ENCODE data around the gene HAPSTR1.

The HAPSTR1 gene

GRCh38 chr16:9116141-9116540, 24.7 kb downstream of the HAPSTR1 start:
- H3K27me3 ChIP-seq (ENCODE audit: control insufficient read depth, insufficient read depth, low read length): no peaks in the 10 kb centered on the region
- no peaks in the 10 kb centered on the region for H3K9me3 ChIP-seq (ENCODE audit: control insufficient read depth, insufficient read depth, low read length)
- no peak overlapping the region for H3K4me3 ChIP-seq (ENCODE audit: low read depth, low read length)
- H3K36me3 ChIP-seq (ENCODE audit: control insufficient read depth, insufficient read depth, low read length): peaks cover 6% of the 10 kb centered on the region
- H3K9ac ChIP-seq (ENCODE audit: low read depth, low read length): no peak overlapping the region
- H3K4me1 ChIP-seq (ENCODE audit: control insufficient read depth, insufficient read depth, low read length): peaks cover 22% of the 10 kb centered on the region

DNA sequence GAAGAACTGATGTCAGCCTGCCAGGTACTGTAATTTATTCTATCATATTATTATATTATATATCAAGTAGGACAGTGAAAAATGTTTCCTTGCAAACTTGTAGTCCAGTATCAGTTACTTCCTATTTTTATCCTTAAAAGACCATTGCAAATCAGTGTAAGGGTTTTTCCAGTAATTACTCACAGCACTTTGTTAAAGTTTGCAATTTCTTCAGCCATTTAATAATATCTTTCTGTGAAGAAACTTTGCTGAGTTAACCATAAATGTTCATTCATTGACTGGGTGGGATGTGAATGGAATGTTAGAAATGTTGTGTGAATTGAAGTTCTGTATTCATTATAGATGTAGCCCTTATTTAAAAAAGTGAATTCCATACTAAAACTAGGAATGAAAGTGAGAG, 26.7 kb downstream of the HAPSTR1 start:
- Histone ChIP-seq H3K27me3 (ENCODE audit: control insufficient read depth, insufficient read depth, low read length) (no peaks in the 10 kb centered on the region), H3K9me3 (ENCODE audit: control insufficient read depth, insufficient read depth, low read length) (no peaks in the 10 kb centered on the region), H3K9ac (ENCODE audit: low read depth, low read length) (no peak overlapping the region), H3K4me1 (ENCODE audit: control insufficient read depth, insufficient read depth, low read length) (peaks cover 13% of the 10 kb centered on the region), H3K4me3 (ENCODE audit: low read depth, low read length) (no peak overlapping the region), H3K36me3 (ENCODE audit: control insufficient read depth, insufficient read depth, low read length) (peaks cover 6% of the 10 kb centered on the region)

DNA sequence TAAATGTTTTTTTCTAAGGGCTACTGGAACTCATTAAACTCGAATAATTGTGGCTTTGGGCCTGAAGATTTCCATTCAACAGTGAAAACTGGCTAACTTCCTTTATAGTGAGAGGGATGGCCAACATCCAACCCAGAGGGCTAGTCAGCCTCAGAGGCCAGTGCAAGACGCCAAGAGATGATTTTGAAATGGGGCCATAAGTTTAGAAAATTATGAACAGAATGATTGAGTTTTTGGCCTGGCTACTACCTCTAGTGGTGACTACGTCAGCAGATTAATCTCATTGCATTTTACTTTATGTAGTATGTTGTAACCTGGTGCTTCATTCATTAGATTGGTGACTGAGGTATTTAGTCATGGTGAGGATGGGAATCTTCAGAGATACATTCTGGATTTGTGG, 28.4 kb downstream of the HAPSTR1 start:
- Histone ChIP-seq H3K9me3 (ENCODE audit: control insufficient read depth, insufficient read depth, low read length) (no peaks in the 10 kb centered on the region), H3K27me3 (ENCODE audit: control insufficient read depth, insufficient read depth, low read length) (no peaks in the 10 kb centered on the region), H3K4me1 (ENCODE audit: control insufficient read depth, insufficient read depth, low read length) (peaks cover 14% of the 10 kb centered on the region), H3K4me3 (ENCODE audit: low read depth, low read length) (no peak overlapping the region), H3K36me3 (ENCODE audit: control insufficient read depth, insufficient read depth, low read length) (peaks cover 10% of the 10 kb centered on the region), H3K9ac (ENCODE audit: low read depth, low read length) (no peak overlapping the region)

- no peaks in the 10 kb centered on the region for H3K9me3 ChIP-seq (ENCODE audit: control insufficient read depth, insufficient read depth, low read length)
- H3K4me1 ChIP-seq (ENCODE audit: control insufficient read depth, insufficient read depth, low read length): peaks cover 17% of the 10 kb centered on the region
- no peaks in the 10 kb centered on the region for H3K27me3 ChIP-seq (ENCODE audit: control insufficient read depth, insufficient read depth, low read length)
- no peak overlapping the region for H3K4me3 ChIP-seq (ENCODE audit: low read depth, low read length)
- H3K36me3 ChIP-seq (ENCODE audit: control insufficient read depth, insufficient read depth, low read length): peaks cover 5% of the 10 kb centered on the region
- H3K9ac ChIP-seq (ENCODE audit: low read depth, low read length): no peak overlapping the region
Measured at GRCh38 chr16:9122342-9122741, 30.9 kb downstream of the HAPSTR1 start.

- no peak overlapping the region for H3K4me3 ChIP-seq (ENCODE audit: low read depth, low read length)
- H3K4me1 ChIP-seq (ENCODE audit: control insufficient read depth, insufficient read depth, low read length): peaks cover 14% of the 10 kb centered on the region
- peaks cover 5% of the 10 kb centered on the region for H3K36me3 ChIP-seq (ENCODE audit: control insufficient read depth, insufficient read depth, low read length)
- no peak overlapping the region for H3K9ac ChIP-seq (ENCODE audit: low read depth, low read length)
- no peaks in the 10 kb centered on the region for H3K27me3 ChIP-seq (ENCODE audit: control insufficient read depth, insufficient read depth, low read length)
- no peaks in the 10 kb centered on the region for H3K9me3 ChIP-seq (ENCODE audit: control insufficient read depth, insufficient read depth, low read length)
Measured at GRCh38 chr16:9122969-9123368, 31.5 kb downstream of the HAPSTR1 start.

GRCh38 chr16:9123401-9123800, 32.0 kb downstream of the HAPSTR1 start:
- H3K27me3 ChIP-seq (ENCODE audit: control insufficient read depth, insufficient read depth, low read length): no peaks in the 10 kb centered on the region
- H3K9ac ChIP-seq (ENCODE audit: low read depth, low read length): no peak overlapping the region
- H3K9me3 ChIP-seq (ENCODE audit: control insufficient read depth, insufficient read depth, low read length): no peaks in the 10 kb centered on the region
- H3K4me1 ChIP-seq (ENCODE audit: control insufficient read depth, insufficient read depth, low read length): peaks cover 13% of the 10 kb centered on the region
- no peak overlapping the region for H3K4me3 ChIP-seq (ENCODE audit: low read depth, low read length)
- H3K36me3 ChIP-seq (ENCODE audit: control insufficient read depth, insufficient read depth, low read length): peaks cover 5% of the 10 kb centered on the region

DNA sequence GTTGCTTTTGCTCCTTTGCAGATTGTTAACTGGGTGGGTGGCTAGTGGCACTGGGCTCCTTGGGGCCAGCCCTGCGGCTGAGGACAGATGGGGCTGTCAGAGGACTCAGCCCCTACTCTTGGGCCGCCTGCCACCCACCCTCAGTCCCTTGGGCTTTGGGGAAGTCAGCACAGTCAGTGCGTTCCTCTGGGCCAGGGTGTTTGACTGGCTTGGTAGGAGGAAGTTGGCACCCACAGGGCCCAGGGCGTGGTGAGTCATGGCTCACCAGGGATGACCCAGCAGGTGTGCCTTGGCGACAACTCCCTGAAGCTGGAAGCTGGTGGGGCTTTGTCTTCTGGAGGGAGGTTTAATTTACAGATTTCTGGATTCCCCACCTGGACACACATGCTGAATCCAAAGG, 32.4 kb downstream of the HAPSTR1 start:
- no peaks in the 10 kb centered on the region for H3K27me3 ChIP-seq (ENCODE audit: control insufficient read depth, insufficient read depth, low read length)
- no peak overlapping the region for H3K9ac ChIP-seq (ENCODE audit: low read depth, low read length)
- peaks cover 13% of the 10 kb centered on the region for H3K4me1 ChIP-seq (ENCODE audit: control insufficient read depth, insufficient read depth, low read length)
- H3K9me3 ChIP-seq (ENCODE audit: control insufficient read depth, insufficient read depth, low read length): no peaks in the 10 kb centered on the region
- no peak overlapping the region for H3K4me3 ChIP-seq (ENCODE audit: low read depth, low read length)
- H3K36me3 ChIP-seq (ENCODE audit: control insufficient read depth, insufficient read depth, low read length): peaks cover 5% of the 10 kb centered on the region

DNA sequence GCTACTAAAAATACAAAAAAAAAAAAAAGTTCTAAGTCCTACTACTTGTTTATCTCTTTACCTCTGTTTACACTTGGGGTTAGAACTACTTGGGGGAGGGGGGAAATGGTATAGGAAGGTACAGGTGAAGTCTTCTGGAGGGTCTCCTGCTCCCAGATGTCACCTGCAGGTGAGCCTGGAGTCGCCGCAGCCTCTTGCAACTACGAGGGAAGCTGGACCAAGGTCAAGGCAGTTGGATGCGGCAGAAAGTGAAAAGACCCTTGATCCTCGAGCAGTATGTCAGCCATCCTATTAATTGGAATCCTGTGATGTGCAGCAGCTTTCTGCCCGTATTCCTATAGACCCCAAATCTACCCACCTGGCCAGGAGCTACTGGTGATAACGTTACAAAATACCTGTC, 33.0 kb downstream of the HAPSTR1 start:
- no peaks in the 10 kb centered on the region for H3K27me3 ChIP-seq (ENCODE audit: control insufficient read depth, insufficient read depth, low read length)
- no peaks in the 10 kb centered on the region for H3K9me3 ChIP-seq (ENCODE audit: control insufficient read depth, insufficient read depth, low read length)
- peaks cover 13% of the 10 kb centered on the region for H3K4me1 ChIP-seq (ENCODE audit: control insufficient read depth, insufficient read depth, low read length)
- H3K36me3 ChIP-seq (ENCODE audit: control insufficient read depth, insufficient read depth, low read length): peaks cover 5% of the 10 kb centered on the region
- H3K4me3 ChIP-seq (ENCODE audit: low read depth, low read length): no peak overlapping the region
- H3K9ac ChIP-seq (ENCODE audit: low read depth, low read length): no peak overlapping the region

GRCh38 chr16:9124908-9125584, 33.6 kb downstream of the HAPSTR1 start:
- H3K9ac ChIP-seq (ENCODE audit: low read depth, low read length): no peak overlapping the region
- H3K27me3 ChIP-seq (ENCODE audit: control insufficient read depth, insufficient read depth, low read length): no peaks in the 10 kb centered on the region
- peaks cover 13% of the 10 kb centered on the region for H3K4me1 ChIP-seq (ENCODE audit: control insufficient read depth, insufficient read depth, low read length)
- no peak overlapping the region for H3K4me3 ChIP-seq (ENCODE audit: low read depth, low read length)
- peaks cover 5% of the 10 kb centered on the region for H3K36me3 ChIP-seq (ENCODE audit: control insufficient read depth, insufficient read depth, low read length)
- no peaks in the 10 kb centered on the region for H3K9me3 ChIP-seq (ENCODE audit: control insufficient read depth, insufficient read depth, low read length)

DNA sequence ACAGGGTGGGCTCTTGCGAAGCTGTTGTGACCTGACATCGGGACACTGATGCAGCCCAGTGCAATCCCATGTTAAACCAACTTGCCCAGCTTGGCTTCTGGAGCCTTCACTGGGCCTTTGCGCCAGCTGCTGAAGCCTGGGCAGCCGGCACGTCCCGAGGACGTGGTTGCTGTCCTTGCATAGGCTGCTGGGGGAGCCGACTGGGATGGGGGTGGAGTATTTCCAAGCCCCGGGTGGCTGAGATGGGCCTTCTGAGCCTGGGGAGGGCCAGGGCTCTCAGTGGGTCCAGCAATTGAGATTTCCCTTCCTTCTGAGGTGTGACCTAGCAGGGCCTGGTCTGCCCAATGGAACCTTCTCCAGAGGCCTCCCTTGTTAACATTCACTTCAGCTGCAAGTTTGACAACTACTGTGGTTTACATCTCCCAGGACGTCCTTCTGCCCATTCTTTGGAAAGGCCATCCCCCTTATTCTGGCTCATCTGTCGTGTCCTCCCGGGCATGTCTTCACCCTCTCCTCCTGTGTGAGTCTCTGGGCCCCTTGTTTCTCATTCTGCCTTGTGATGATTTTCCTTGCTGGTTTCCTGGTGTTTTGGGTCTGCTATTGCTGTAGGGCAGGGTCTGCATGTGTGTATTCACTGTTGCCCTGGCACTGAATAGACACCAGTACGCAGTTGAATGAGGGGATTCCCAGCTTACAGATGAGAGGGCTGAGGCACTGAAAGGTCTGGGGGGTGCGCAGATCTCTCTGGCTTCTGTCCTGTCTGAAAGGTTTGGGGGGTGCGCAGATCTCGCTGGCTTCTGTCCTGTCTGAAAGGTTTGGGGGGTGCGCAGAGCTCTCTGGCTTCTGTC, 34.4 kb downstream of the HAPSTR1 start:
- Histone ChIP-seq H3K36me3 (ENCODE audit: control insufficient read depth, insufficient read depth, low read length) (peaks cover 5% of the 10 kb centered on the region), H3K9me3 (ENCODE audit: control insufficient read depth, insufficient read depth, low read length) (no peaks in the 10 kb centered on the region), H3K9ac (ENCODE audit: low read depth, low read length) (no peak overlapping the region), H3K4me1 (ENCODE audit: control insufficient read depth, insufficient read depth, low read length) (peaks cover 13% of the 10 kb centered on the region), H3K4me3 (ENCODE audit: low read depth, low read length) (no peak overlapping the region), H3K27me3 (ENCODE audit: control insufficient read depth, insufficient read depth, low read length) (no peaks in the 10 kb centered on the region)

DNA sequence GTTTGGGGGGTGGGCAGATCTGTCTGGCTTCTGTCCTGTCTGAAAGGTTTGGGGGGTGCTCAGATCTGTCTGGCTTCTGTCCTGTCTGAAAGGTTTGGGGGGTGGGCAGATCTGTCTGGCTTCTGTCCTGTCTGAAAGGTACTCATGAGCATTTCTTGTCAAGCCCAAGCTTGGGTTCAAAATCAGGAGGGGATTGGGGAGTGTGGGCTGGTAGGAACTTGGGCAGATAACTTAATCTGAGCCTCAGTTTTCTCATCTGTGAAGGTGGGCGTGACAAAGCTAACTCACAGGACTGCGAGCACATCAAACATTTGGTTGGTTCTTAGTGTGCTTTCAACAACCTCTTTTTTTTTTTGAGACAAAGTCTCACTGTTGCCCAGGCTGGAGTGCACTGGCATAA, 35.2 kb downstream of the HAPSTR1 start:
- Histone ChIP-seq H3K36me3 (ENCODE audit: control insufficient read depth, insufficient read depth, low read length) (peaks cover 5% of the 10 kb centered on the region), H3K27me3 (ENCODE audit: control insufficient read depth, insufficient read depth, low read length) (no peaks in the 10 kb centered on the region), H3K4me1 (ENCODE audit: control insufficient read depth, insufficient read depth, low read length) (peaks cover 13% of the 10 kb centered on the region), H3K9me3 (ENCODE audit: control insufficient read depth, insufficient read depth, low read length) (no peaks in the 10 kb centered on the region), H3K4me3 (ENCODE audit: low read depth, low read length) (no peak overlapping the region), H3K9ac (ENCODE audit: low read depth, low read length) (no peak overlapping the region)
